WERI-Rb-1 (cell line): ENCODE measurements around the gene SPRED2.

ENCODE experiments used
- DNase-seq: peaks from one replicate; pipeline ENCODE4 v3.0.0-alpha.2; 2020
- H3K27ac ChIP-seq: fragments of 250-450 bp; sonication (Bioruptor Pico); 2 replicates; pipeline ENCODE4 v1.5.1; 2020; ENCODE audit warnings: mild to moderate bottlenecking, moderate library complexity
- H3K27me3 ChIP-seq: fragments of 250-450 bp; sonication (Bioruptor Pico); 2 replicates; pipeline ENCODE4 v1.5.1; 2021; ENCODE audit warnings: mild to moderate bottlenecking, low read depth, moderate library complexity; ENCODE audit not compliant: insufficient read depth, severe bottlenecking
- H3K36me3 ChIP-seq: fragments of 250-450 bp; sonication (Bioruptor Pico); 2 replicates; pipeline ENCODE4 v1.5.1; 2020; ENCODE audit warnings: mild to moderate bottlenecking, moderate library complexity
- H3K4me3 ChIP-seq: 2 replicates; pipeline ENCODE4 v1.5.1; 2011; ENCODE audit warnings: low read depth, mild to moderate bottlenecking, control low read depth, low read length
- H3K9me3 ChIP-seq: fragments of 250-450 bp; sonication (Bioruptor Pico); 2 replicates; pipeline ENCODE4 v1.5.1; 2021; ENCODE audit warnings: mild to moderate bottlenecking, moderate library complexity; ENCODE audit not compliant: severe bottlenecking
- TF ChIP-seq, protein P1 (sequence below): IDR thresholded peaks from 2 replicates; pipeline ENCODE4 v1.5.1; 2011; ENCODE audit warnings: low read depth, mild to moderate bottlenecking, control low read depth, inconsistent platforms, low read length

Gene SPRED2

DNA sequence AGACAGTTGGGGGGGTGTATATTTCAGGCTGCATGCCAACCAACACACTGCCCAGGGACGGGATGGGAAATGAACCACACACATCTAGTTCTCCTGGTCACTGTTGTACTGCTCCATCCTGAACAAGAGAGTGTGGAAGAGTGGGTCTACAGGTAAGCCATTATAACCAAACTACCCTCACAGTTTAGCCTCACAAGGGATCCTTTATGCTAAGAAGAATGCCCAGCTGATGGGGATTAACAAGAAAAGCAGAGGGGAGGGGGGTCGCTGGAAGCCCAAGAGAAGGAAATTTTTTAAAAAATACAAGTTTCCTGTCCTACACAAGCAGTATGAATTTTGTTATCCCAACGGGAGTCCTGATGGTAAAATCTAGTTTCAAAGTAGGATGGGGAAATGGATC is 16.1 kb downstream of the SPRED2 start:
- H3K27ac ChIP-seq: no peak overlapping the region

DNA sequence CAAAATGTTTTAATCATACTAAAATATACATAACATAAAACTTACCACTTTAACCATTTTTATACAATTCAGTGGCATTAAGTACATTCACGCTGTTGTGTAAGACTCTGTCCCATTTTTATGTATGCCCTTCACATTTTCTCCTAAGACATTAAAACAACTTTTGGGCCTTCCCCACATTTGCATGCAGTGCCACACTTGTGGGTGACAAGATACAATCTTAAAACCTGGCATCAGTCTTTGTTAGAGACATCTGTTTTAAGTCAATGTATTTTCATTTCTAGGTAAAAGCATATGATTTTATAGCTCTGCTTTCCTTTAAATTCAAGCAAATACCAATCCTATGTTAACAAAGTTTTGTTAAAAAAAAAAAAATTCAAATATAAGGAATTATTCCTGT is 17.3 kb downstream of the SPRED2 start:
- TF ChIP-seq, protein P1, sequence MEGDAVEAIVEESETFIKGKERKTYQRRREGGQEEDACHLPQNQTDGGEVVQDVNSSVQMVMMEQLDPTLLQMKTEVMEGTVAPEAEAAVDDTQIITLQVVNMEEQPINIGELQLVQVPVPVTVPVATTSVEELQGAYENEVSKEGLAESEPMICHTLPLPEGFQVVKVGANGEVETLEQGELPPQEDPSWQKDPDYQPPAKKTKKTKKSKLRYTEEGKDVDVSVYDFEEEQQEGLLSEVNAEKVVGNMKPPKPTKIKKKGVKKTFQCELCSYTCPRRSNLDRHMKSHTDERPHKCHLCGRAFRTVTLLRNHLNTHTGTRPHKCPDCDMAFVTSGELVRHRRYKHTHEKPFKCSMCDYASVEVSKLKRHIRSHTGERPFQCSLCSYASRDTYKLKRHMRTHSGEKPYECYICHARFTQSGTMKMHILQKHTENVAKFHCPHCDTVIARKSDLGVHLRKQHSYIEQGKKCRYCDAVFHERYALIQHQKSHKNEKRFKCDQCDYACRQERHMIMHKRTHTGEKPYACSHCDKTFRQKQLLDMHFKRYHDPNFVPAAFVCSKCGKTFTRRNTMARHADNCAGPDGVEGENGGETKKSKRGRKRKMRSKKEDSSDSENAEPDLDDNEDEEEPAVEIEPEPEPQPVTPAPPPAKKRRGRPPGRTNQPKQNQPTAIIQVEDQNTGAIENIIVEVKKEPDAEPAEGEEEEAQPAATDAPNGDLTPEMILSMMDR: no peak
- Histone ChIP-seq H3K36me3 (no peaks in the 10 kb centered on the region), H3K9me3 (no peaks in the 10 kb centered on the region), H3K27ac (no peak overlapping the region), H3K27me3 (no peaks in the 10 kb centered on the region), H3K4me3 (no peak overlapping the region)
- no peak for DNase-seq

More for the DNA sequence above, 16.1 kb downstream of the SPRED2 start:
- Histone ChIP-seq H3K27me3 (no peaks in the 10 kb centered on the region), H3K36me3 (no peaks in the 10 kb centered on the region), H3K4me3 (no peak overlapping the region), H3K9me3 (no peaks in the 10 kb centered on the region)
- TF ChIP-seq, protein P1: no peak
- no peak for DNase-seq

DNA sequence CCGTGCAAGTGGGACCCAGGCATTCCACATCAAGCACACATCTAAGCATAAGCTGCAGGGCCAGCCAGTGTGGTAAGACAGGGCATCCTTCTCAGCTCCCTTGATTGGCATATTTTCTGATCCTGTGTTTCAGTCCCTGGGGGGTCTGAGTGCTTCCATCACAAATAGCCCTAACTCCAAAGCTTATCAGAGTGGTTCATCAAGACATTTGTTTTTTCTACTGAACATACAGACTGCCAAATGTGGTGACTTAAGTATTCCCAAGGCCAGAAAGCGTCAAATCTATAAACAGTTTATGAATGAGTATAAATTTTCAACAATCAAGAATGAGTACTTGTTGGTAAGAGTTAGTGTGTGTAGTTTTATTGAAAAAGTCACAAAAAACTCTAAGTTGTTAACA is 18.8 kb downstream of the SPRED2 start:
- Histone ChIP-seq H3K4me3 (no peak overlapping the region), H3K9me3 (no peaks in the 10 kb centered on the region), H3K27me3 (no peaks in the 10 kb centered on the region), H3K36me3 (no peaks in the 10 kb centered on the region), H3K27ac (no peak overlapping the region)
- TF ChIP-seq, protein P1: no peak
- DNase-seq: no peak

DNA sequence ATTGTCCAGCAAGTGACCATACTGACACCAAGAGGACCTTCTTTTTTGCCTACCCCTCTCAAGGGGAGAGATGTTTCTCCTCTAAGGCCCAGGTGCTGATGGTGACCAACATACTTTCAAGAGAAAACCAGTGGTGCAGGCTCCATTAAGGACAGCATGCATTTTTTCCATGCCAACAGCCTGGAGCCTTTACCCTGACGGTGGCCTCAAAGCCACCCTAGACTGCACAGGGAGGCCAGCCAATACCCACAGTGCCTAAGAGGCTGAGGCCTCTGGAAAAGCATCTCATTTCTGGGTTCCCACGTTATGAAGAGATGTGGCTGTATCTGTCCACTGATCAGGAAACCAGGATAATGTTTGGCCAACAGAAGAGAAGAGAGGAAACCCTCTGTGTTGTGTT is 19.3 kb downstream of the SPRED2 start:
- TF ChIP-seq, protein P1: no peak
- Histone ChIP-seq H3K27me3 (no peaks in the 10 kb centered on the region), H3K9me3 (no peaks in the 10 kb centered on the region), H3K36me3 (no peaks in the 10 kb centered on the region), H3K4me3 (no peak overlapping the region), H3K27ac (no peak overlapping the region)
- no peak for DNase-seq

DNA sequence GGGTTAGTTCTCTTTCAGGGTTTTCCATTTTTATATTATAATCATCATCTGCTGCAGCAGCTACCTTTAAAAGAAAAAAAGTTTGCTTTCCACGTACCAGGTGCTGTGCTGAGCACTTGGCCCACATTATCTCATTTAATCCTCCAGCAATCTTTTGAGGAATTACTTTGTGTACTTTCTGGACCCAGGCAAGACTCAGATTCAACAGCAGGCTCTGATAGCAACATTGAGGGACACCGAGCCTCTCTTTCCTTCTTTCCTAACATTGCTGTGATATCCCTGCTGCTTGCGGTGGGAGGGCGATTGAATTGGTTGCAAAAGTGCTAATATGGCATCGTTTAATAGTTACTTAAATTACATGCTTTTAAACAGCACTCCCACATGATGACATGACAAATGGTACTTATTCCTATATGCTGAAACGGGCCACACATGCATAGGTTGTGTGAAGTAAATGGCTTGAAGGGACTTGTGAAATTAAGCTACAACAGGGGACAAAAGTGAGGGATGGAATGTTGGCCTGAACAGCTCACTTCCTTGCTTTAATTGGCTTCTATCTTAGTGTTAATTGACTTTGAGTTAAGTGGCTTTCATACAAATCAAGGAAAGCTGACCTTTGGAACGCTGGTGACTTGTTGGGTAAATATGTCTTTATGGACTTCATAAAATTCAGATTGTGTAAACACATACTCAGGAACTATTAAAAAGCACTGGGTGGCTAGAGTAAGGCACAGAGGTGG is 21.2 kb downstream of the SPRED2 start:
- Histone ChIP-seq H3K9me3 (no peaks in the 10 kb centered on the region), H3K27me3 (no peaks in the 10 kb centered on the region), H3K27ac (no peak overlapping the region), H3K4me3 (no peak overlapping the region), H3K36me3 (no peaks in the 10 kb centered on the region)
- no peak for DNase-seq
- TF ChIP-seq, protein P1: no peak

DNA sequence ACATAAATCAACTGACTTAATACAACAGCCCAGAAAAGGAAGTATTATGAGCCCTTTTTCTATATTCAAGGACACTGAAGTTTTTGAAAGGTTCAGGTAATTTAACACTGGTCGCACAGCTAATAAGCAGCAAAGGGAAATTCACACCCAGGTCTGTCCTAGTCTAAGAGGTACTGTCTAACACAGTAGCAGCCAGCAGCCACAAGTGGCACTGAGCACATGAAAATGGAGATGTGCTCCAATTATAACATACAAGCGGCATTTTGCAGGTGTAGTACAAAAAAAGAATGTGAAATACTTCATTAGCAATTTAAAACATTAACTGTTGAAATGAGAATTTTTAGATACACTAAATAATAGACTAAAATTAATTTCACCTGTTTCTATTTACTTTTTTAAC is 23.4 kb downstream of the SPRED2 start:
- no peaks in the 10 kb centered on the region for H3K27me3 ChIP-seq
- TF ChIP-seq, protein P1: no peak
- DNase-seq: no peak
- H3K27ac ChIP-seq: no peak overlapping the region
- no peak overlapping the region for H3K4me3 ChIP-seq
- H3K9me3 ChIP-seq: no peaks in the 10 kb centered on the region
- H3K36me3 ChIP-seq: no peaks in the 10 kb centered on the region
